HEK293 (cell line): ENCODE measurements around the gene RAB7A.
A peak's percentile ranks its signal among the peaks of the same experiment; 100 is the strongest.
"Not testable (repeated sequence)": the region's sequence is repeated elsewhere in the genome, so short reads cannot be mapped to it uniquely, and the experiment has no call there.

Experiments
- CTCF ChIA-PET: fragments of 350-600 bp; formaldehyde crosslinking; extraction: SDS; loops from one replicate; lab custom pipeline; 2021; ENCODE audit warnings: antibody characterized with exemption; lab: Yijun Ruan, JAX
- POLR2A ChIA-PET: fragments of 300-600 bp; formaldehyde crosslinking; extraction: SDS; loops from one replicate; lab custom pipeline; 2020; ENCODE audit warnings: antibody characterized with exemption, inconsistent platforms; lab: Yijun Ruan, JAX
- H3K27ac ChIP-seq: fragments of 200-500 bp; sonication (Bioruptor generic); 2 replicates; pipeline ENCODE4 v1.5.1; 2014; ENCODE audit warnings: low read depth, low read length, control low read depth, inconsistent platforms; ENCODE audit errors: extremely low read depth
- H3K36me3 ChIP-seq, 2 experiments: fragments of 200-500 bp in 1 of 2; sonication (Bioruptor generic) in 1 of 2; 1 replicate in 1 of 2; 2 replicates in 1 of 2; pipeline ENCODE4 v1.5.1; 2014 to 2017; ENCODE audit warnings: inconsistent platforms in 2 of 2, low read length in 2 of 2; ENCODE audit not compliant: control insufficient read depth in 2 of 2, insufficient read depth in 1 of 2
- H3K4me1 ChIP-seq: fragments of 200-500 bp; sonication (Bioruptor generic); 2 replicates; pipeline ENCODE4 v1.5.1; 2014; ENCODE audit warnings: mild to moderate bottlenecking, low read length, inconsistent platforms; ENCODE audit not compliant: control insufficient read depth, insufficient read depth
- H3K4me3 ChIP-seq: 2 replicates; pipeline ENCODE4 v1.5.1; 2011; ENCODE audit warnings: low read depth, mild to moderate bottlenecking, control low read depth, low read length, moderate library complexity
- H3K9me3 ChIP-seq: fragments of 200-500 bp; sonication (Bioruptor generic); 2 replicates; pipeline ENCODE4 v1.5.1; 2014; ENCODE audit warnings: low read depth, low read length, inconsistent platforms; ENCODE audit not compliant: control insufficient read depth, insufficient read depth
- KLF1 ChIP-seq: fragments of 450-650 bp; formaldehyde crosslinking; IDR thresholded peaks from 2 replicates; pipeline ENCODE4 v1.5.1; 2016; ENCODE audit warnings: missing biosample characterization, missing genetic modification characterization
- REST ChIP-seq: fragments of 450-650 bp; formaldehyde crosslinking; IDR thresholded peaks from 2 replicates; pipeline ENCODE4 v1.5.1; 2016; ENCODE audit warnings: missing biosample characterization, missing genetic modification characterization
- YY2 ChIP-seq: fragments of 450-650 bp; formaldehyde crosslinking; IDR thresholded peaks from 2 replicates; pipeline ENCODE4 v1.5.1; 2016; ENCODE audit warnings: missing biosample characterization, missing genetic modification characterization
- ZEB2 ChIP-seq: fragments of 450-650 bp; formaldehyde crosslinking; IDR thresholded peaks from 2 replicates; pipeline ENCODE4 v1.5.1; 2016; ENCODE audit warnings: missing biosample characterization, missing genetic modification characterization
- ZFP3 ChIP-seq: fragments of 450-650 bp; formaldehyde crosslinking; IDR thresholded peaks from 2 replicates; pipeline ENCODE4 v1.5.1; 2016; ENCODE audit warnings: low read depth, missing biosample characterization, missing genetic modification characterization
- ZIC2 ChIP-seq: fragments of 450-650 bp; formaldehyde crosslinking; IDR thresholded peaks from 2 replicates; pipeline ENCODE4 v1.5.1; 2016; ENCODE audit warnings: missing biosample characterization, missing genetic modification characterization
- ZNF10 ChIP-seq: fragments of 450-650 bp; formaldehyde crosslinking; IDR thresholded peaks from 2 replicates; pipeline ENCODE4 v1.5.1; 2017; ENCODE audit warnings: missing biosample characterization, missing genetic modification characterization
- ZNF48 ChIP-seq: fragments of 450-650 bp; formaldehyde crosslinking; IDR thresholded peaks from 2 replicates; pipeline ENCODE4 v1.5.1; 2016; ENCODE audit warnings: missing biosample characterization, missing genetic modification characterization
- ZNF610 ChIP-seq: fragments of 450-650 bp; formaldehyde crosslinking; IDR thresholded peaks from 2 replicates; pipeline ENCODE4 v1.5.1; 2016; ENCODE audit warnings: missing biosample characterization, missing genetic modification characterization, borderline replicate concordance
- ZNF792 ChIP-seq: fragments of 450-650 bp; formaldehyde crosslinking; IDR thresholded peaks from 2 replicates; pipeline ENCODE4 v1.5.1; 2016; ENCODE audit warnings: missing biosample characterization, missing genetic modification characterization
- ZXDB ChIP-seq: fragments of 450-650 bp; formaldehyde crosslinking; IDR thresholded peaks from 2 replicates; pipeline ENCODE4 v1.5.1; 2016; ENCODE audit warnings: missing biosample characterization, missing genetic modification characterization
- TF ChIP-seq, protein P1 (sequence below): fragments of 450-650 bp; formaldehyde crosslinking; IDR thresholded peaks from 2 replicates; pipeline ENCODE4 v1.5.1; 2016; ENCODE audit warnings: missing biosample characterization, missing genetic modification characterization
- TF ChIP-seq, protein P2 (sequence below): fragments of 450-650 bp; formaldehyde crosslinking; IDR thresholded peaks from 2 replicates; pipeline ENCODE4 v1.5.1; 2017; ENCODE audit warnings: missing biosample characterization, missing genetic modification characterization

Gene RAB7A

GRCh38 chr3:128824132-128824850, 98.3 kb downstream of the RAB7A start (continued):
- no peak for TF ChIP-seq REST (tag by site-specific recombination)
- TF ChIP-seq ZNF610, result no peak
- no peak for TF ChIP-seq ZNF48
- TF ChIP-seq, protein P1, sequence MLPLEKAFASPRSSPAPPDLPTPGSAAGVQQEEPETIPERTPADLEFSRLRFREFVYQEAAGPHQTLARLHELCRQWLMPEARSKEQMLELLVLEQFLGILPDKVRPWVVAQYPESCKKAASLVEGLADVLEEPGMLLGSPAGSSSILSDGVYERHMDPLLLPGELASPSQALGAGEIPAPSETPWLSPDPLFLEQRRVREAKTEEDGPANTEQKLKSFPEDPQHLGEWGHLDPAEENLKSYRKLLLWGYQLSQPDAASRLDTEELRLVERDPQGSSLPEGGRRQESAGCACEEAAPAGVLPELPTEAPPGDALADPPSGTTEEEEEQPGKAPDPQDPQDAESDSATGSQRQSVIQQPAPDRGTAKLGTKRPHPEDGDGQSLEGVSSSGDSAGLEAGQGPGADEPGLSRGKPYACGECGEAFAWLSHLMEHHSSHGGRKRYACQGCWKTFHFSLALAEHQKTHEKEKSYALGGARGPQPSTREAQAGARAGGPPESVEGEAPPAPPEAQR (tag by site-specific recombination), result no peak
- no peak for TF ChIP-seq ZIC2 (tag by site-specific recombination)
- no peak for TF ChIP-seq ZNF10 (tag by site-specific recombination)
- TF ChIP-seq, protein P2, sequence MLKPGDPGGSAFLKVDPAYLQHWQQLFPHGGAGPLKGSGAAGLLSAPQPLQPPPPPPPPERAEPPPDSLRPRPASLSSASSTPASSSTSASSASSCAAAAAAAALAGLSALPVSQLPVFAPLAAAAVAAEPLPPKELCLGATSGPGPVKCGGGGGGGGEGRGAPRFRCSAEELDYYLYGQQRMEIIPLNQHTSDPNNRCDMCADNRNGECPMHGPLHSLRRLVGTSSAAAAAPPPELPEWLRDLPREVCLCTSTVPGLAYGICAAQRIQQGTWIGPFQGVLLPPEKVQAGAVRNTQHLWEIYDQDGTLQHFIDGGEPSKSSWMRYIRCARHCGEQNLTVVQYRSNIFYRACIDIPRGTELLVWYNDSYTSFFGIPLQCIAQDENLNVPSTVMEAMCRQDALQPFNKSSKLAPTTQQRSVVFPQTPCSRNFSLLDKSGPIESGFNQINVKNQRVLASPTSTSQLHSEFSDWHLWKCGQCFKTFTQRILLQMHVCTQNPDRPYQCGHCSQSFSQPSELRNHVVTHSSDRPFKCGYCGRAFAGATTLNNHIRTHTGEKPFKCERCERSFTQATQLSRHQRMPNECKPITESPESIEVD (tag by site-specific recombination), result no peak
- no peak for TF ChIP-seq ZEB2 (tag by site-specific recombination)
- no peak for TF ChIP-seq YY2
- no peak for TF ChIP-seq ZFP3

DNA sequence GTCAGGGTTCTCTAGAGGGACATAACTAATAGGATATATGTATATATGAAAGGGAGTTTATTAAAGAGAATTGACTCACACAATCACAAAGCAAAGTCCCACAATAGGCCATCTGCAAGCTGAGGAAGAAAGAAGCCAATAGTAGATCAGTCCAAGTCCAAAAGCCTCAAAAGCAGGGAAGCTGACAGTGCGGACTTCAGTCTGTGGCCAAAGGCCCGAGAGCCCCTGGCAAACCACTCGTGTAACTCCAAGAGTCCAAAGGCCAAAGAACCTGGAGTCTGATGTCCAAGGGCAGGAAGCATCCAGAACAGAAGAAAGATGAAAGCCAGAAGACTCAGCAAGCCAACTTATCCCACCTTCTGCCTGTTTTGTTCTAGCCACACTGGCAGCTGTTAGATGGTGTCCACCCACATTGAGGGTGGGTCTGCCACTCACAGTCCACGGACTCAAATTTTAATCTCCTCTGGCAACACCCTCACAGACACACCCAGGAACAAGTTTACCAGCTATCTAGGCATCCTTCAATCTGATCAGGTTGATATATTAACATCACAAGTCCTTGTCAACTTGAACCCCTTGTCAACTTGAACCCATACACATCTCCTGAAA, 99.2 kb downstream of the RAB7A start:
- no peak for TF ChIP-seq ZNF792 (tag by site-specific recombination)
- TF ChIP-seq KLF1, result peak; percentile 44; the same call in 1 of the 2 replicates
- no peak for TF ChIP-seq ZXDB (tag by site-specific recombination)
- Histone ChIP-seq H3K4me1 (no peaks in the 10 kb centered on the region), H3K36me3 (peaks cover 0 to 6% of the 10 kb centered on the region in 2 experiments; a peak in 1 of 3 replicates), H3K27ac (no peak overlapping the region), H3K4me3 (no peak overlapping the region), H3K9me3 (no peaks in the 10 kb centered on the region)
- ChIA-PET POLR2A (no interaction called here), CTCF (no interaction called here)

GRCh38 chr3:128829087-128829486, 103.1 kb downstream of the RAB7A start:
- H3K9me3 ChIP-seq, POLR2A ChIA-PET, H3K27ac ChIP-seq, H3K4me3 ChIP-seq, H3K36me3 ChIP-seq, CTCF ChIA-PET, H3K4me1 ChIP-seq: not testable (repeated sequence)

- H3K9me3 ChIP-seq, POLR2A ChIA-PET, H3K4me3 ChIP-seq, H3K36me3 ChIP-seq, H3K27ac ChIP-seq, H3K4me1 ChIP-seq, CTCF ChIA-PET: not testable (repeated sequence)
Measured at GRCh38 chr3:128829925-128830625, 104.1 kb downstream of the RAB7A start.

- POLR2A ChIA-PET, H3K9me3 ChIP-seq, H3K4me3 ChIP-seq, CTCF ChIA-PET, H3K4me1 ChIP-seq, H3K36me3 ChIP-seq, H3K27ac ChIP-seq: not testable (repeated sequence)
Measured at GRCh38 chr3:128830762-128831161, 104.8 kb downstream of the RAB7A start.

DNA sequence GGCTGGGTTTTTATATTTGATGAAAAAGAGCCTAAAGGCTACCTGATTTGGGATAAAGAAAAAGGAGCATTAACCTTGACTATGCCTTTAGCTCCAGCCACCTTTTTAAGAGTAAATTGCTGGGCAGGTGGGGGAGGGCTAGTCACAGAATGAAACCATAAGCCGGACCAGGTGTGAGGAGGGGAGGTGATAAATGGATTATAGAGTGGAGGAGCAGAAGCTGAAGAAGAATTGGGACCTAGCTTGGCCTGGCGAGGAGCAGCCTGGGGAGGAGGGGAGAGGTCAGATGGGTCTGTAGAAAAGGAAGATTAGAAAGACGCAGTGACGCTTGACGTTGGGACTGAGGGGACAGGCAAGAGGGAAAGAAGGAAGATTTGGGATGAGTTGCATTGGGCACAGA, 107.0 kb downstream of the RAB7A start:
- POLR2A ChIA-PET, H3K4me1 ChIP-seq, H3K36me3 ChIP-seq, H3K27ac ChIP-seq, CTCF ChIA-PET, H3K4me3 ChIP-seq, H3K9me3 ChIP-seq: not testable (repeated sequence)
